H1 (cell line): ENCODE measurements around the gene TSPAN5. TPM values are rescaled to one million over a fixed set of nuclear protein-coding genes. Genes with fewer than 3 reads are reported as not detected.

ENCODE experiments used
- CTCF ChIA-PET: fragments of 300-600 bp; sonication (Branson Sonifier 250); formaldehyde crosslinking; loops from one replicate; lab custom pipeline; 2021; ENCODE audit not compliant: partially characterized antibody; lab: Charles Lee
- POLR2A ChIA-PET: fragments of 300-600 bp; sonication (Branson Sonifier 250); formaldehyde crosslinking; loops from one replicate; lab custom pipeline; 2021; ENCODE audit warnings: inconsistent platforms; ENCODE audit not compliant: partially characterized antibody; lab: Charles Lee
- DNase-seq, 2 experiments: peaks; one replicate each; pipeline versions ENCODE4 v3.0.0 to v3.0.0-alpha.2; 2010 to 2022; ENCODE audit warnings: low spot score in 2 of 2, low read depth in 1 of 2, mixed read lengths in 1 of 2
- FAIRE-seq: peaks from 2 replicates; lab custom pipeline; 2011; peaks lifted over from hg19 to GRCh38; lab: Jason Lieb, UNC
- H2AFZ ChIP-seq: 2 replicates; pipeline ENCODE4 v1.8.1; 2012; ENCODE audit warnings: low read length, inconsistent platforms
- H2AK5ac ChIP-seq: 2 replicates; pipeline ENCODE4 v1.6.1; 2013; ENCODE audit warnings: low read depth, low read length
- H2BK120ac ChIP-seq: replicated peaks from 2 replicates; pipeline ENCODE3; 2013; ENCODE audit warnings: low read depth, low read length, inconsistent platforms
- H2BK12ac ChIP-seq: 2 replicates; pipeline ENCODE4 v1.6.1; 2013; ENCODE audit warnings: low read depth, low read length
- H2BK15ac ChIP-seq: 2 replicates; pipeline ENCODE4 v1.6.1; 2013; ENCODE audit warnings: low read length
- H2BK20ac ChIP-seq: 2 replicates; pipeline ENCODE4 v1.6.1; 2013; ENCODE audit warnings: low read length
- H2BK5ac ChIP-seq: 2 replicates; pipeline ENCODE4 v1.6.1; 2013; ENCODE audit warnings: low read depth, low read length
- H3K14ac ChIP-seq: 2 replicates; pipeline ENCODE4 v1.6.1; 2013; ENCODE audit warnings: inconsistent platforms; ENCODE audit not compliant: insufficient read length
- H3K18ac ChIP-seq: 2 replicates; pipeline ENCODE4 v1.6.1; 2013; ENCODE audit warnings: low read length; ENCODE audit errors: extremely low read depth
- H3K23ac ChIP-seq: 2 replicates; pipeline ENCODE4 v1.6.1; 2013; ENCODE audit warnings: inconsistent platforms; ENCODE audit not compliant: insufficient read length
- H3K23me2 ChIP-seq: 2 replicates; pipeline ENCODE4 v1.6.1; 2013; ENCODE audit warnings: low read depth, low read length
- H3K27ac ChIP-seq: 2 replicates; pipeline ENCODE4 v1.6.1; 2011; ENCODE audit warnings: low read depth, low read length, inconsistent platforms
- H3K27me3 ChIP-seq, 4 experiments: replicated peaks in 1 of 4; 1 replicate in 1 of 4; 2 replicates in 3 of 4; pipeline versions ENCODE4 v1.6.1 to v1.8.1; 2011 to 2013; ENCODE audit warnings: low read length in 3 of 4, mild to moderate bottlenecking in 3 of 4, inconsistent platforms in 2 of 4, mixed read lengths in 2 of 4, moderate library complexity in 1 of 4; ENCODE audit not compliant: control insufficient read depth in 3 of 4, insufficient read depth in 3 of 4; ENCODE audit errors: extremely low read depth in 1 of 4
- H3K36me3 ChIP-seq, 4 experiments: 2 replicates each; pipeline versions ENCODE4 v1.6.1 to v1.8.1; 2011 to 2013; ENCODE audit warnings: mild to moderate bottlenecking in 4 of 4, low read length in 3 of 4, moderate library complexity in 2 of 4, control low read depth in 1 of 4, inconsistent platforms in 1 of 4; ENCODE audit not compliant: insufficient read depth in 4 of 4, control insufficient read depth in 2 of 4
- H3K4ac ChIP-seq: replicated peaks from 2 replicates; pipeline ENCODE3; 2013; ENCODE audit warnings: low read length, low read depth, mixed read lengths, inconsistent platforms; ENCODE audit not compliant: insufficient read length
- H3K4me1 ChIP-seq, 4 experiments: replicated peaks in 1 of 4; 1 replicate in 1 of 4; 2 replicates in 3 of 4; pipeline versions ENCODE4 v1.6.1 to v1.8.1; 2011 to 2013; ENCODE audit warnings: low read length in 3 of 4, inconsistent platforms in 2 of 4, mixed read lengths in 1 of 4; ENCODE audit not compliant: insufficient read depth in 4 of 4, control insufficient read depth in 3 of 4
- H3K4me2 ChIP-seq, 2 experiments: 2 replicates each; pipeline versions ENCODE4 v1.6.1 to v1.8.1; 2011 to 2013; ENCODE audit warnings: low read depth in 2 of 2, low read length in 2 of 2, control low read depth in 1 of 2, inconsistent platforms in 1 of 2, mild to moderate bottlenecking in 1 of 2; ENCODE audit not compliant: insufficient read depth in 1 of 2
- H3K4me3 ChIP-seq, 4 experiments: fragments of 200-600, 300-600 bp in 1 of 4; sonication (generic), shearing (Covaris generic), sonication (Bioruptor Twin) in 1 of 4; 2 replicates each; pipeline versions ENCODE4 v1.5.1 to v1.8.1; 2011 to 2016; ENCODE audit warnings: low read length in 4 of 4, low read depth in 3 of 4, control low read depth in 2 of 4, inconsistent platforms in 2 of 4, mild to moderate bottlenecking in 2 of 4, mixed read lengths in 1 of 4, moderate library complexity in 1 of 4; ENCODE audit not compliant: insufficient read depth in 2 of 4; ENCODE audit errors: extremely low read depth in 1 of 4
- H3K56ac ChIP-seq: replicated peaks from 2 replicates; pipeline ENCODE3; 2013; ENCODE audit warnings: low read depth, mild to moderate bottlenecking, mixed read lengths, low read length, inconsistent platforms; ENCODE audit not compliant: insufficient read length
- H3K79me1 ChIP-seq: 2 replicates; pipeline ENCODE4 v1.6.1; 2013; ENCODE audit warnings: low read depth, low read length, control low read depth
- H3K79me2 ChIP-seq, 2 experiments: 2 replicates each; pipeline versions ENCODE4 v1.6.1 to v1.8.1; 2012 to 2013; ENCODE audit warnings: low read length in 2 of 2, mild to moderate bottlenecking in 2 of 2, inconsistent platforms in 1 of 2; ENCODE audit not compliant: insufficient read depth in 2 of 2, control insufficient read depth in 1 of 2
- H3K9ac ChIP-seq, 4 experiments: replicated peaks in 1 of 4; 1 replicate in 1 of 4; 2 replicates in 3 of 4; pipeline versions ENCODE4 v1.6.1 to v1.8.1; 2011 to 2013; ENCODE audit warnings: low read depth in 3 of 4, low read length in 3 of 4, control low read depth in 2 of 4, mild to moderate bottlenecking in 2 of 4, moderate library complexity in 2 of 4, inconsistent platforms in 1 of 4; ENCODE audit errors: extremely low read depth in 1 of 4
- H3K9me3 ChIP-seq, 2 experiments: 2 replicates each; pipeline versions ENCODE4 v1.6.1 to v1.8.1; 2012 to 2013; ENCODE audit warnings: mild to moderate bottlenecking in 2 of 2, moderate library complexity in 2 of 2, control low read depth in 1 of 2, inconsistent platforms in 1 of 2, low read depth in 1 of 2, low read length in 1 of 2, mixed read lengths in 1 of 2; ENCODE audit not compliant: insufficient read depth in 2 of 2
- H4K20me1 ChIP-seq, 2 experiments: replicated peaks in 1 of 2; 2 replicates each; pipeline versions ENCODE3 to v1.8.1; 2011 to 2013; ENCODE audit warnings: inconsistent platforms in 2 of 2, low read length in 2 of 2, mild to moderate bottlenecking in 1 of 2; ENCODE audit not compliant: insufficient read depth in 2 of 2, control insufficient read depth in 1 of 2
- H4K5ac ChIP-seq: 2 replicates; pipeline ENCODE4 v1.6.1; 2013; ENCODE audit warnings: low read length, low read depth, mixed read lengths, inconsistent platforms; ENCODE audit not compliant: insufficient read length
- H4K8ac ChIP-seq: 2 replicates; pipeline ENCODE4 v1.8.0; 2013; ENCODE audit warnings: mild to moderate bottlenecking, moderate library complexity, low read length, inconsistent platforms; ENCODE audit not compliant: insufficient read depth; ENCODE audit errors: extremely low read depth
- H4K91ac ChIP-seq: replicated peaks from 2 replicates; pipeline ENCODE3; 2013; ENCODE audit warnings: low read length, mixed read lengths, inconsistent platforms; ENCODE audit not compliant: insufficient read length
- MAFK ChIP-seq: IDR thresholded peaks from 2 replicates; pipeline ENCODE4 v1.6.1; 2012; ENCODE audit warnings: low read depth, mild to moderate bottlenecking, improper control_type of control experiment, low read length
- WGBS, 2 experiments: shearing (Covaris generic) in 1 of 2; methylation state at CpG; one replicate each; pipeline versions ENCODE4 v1.1.6 to v1.1.7; 2013 to 2015; ENCODE audit warnings: low lambda C conversion rate in 2 of 2, mixed read lengths in 2 of 2, inconsistent platforms in 1 of 2, low coverage in 1 of 2, missing lambda C conversion rate in 1 of 2; ENCODE audit not compliant: insufficient replicate concordance in 2 of 2, insufficient coverage in 1 of 2, insufficient read length in 1 of 2; ENCODE audit errors: extremely low coverage in 1 of 2, missing lambda C conversion rate in 1 of 2; 5-methylcytosine and 5-hydroxymethylcytosine counted together
- polyA plus RNA-seq, 7 experiments: library from polyadenylated mRNA; depleted of rRNA in 3 of 7; stranded (reverse) in 5 of 7; unstranded in 2 of 7; fragments of >200 nt in 5 of 7; fragments of 200-250 nt in 2 of 7; gene quantifications; 1 replicate in 5 of 7; 2 replicates in 1 of 7; 4 replicates in 1 of 7; pipeline versions ENCODE4 v1.2.1 to v1.2.3, GENCODE V29; 2011 to 2013; ENCODE audit warnings: missing spikeins in 2 of 7, mixed read lengths in 2 of 7
- total RNA-seq: library from RNA; stranded (reverse); fragmentation: NEBNext Ultra II Directional; extraction: Animal tissue kit (Norgen Biotek cat#: 25700); gene quantifications from 2 replicates; pipeline ENCODE4 v1.2.1, GENCODE V29; 2021
- TF ChIP-seq, protein P1 (sequence below): IDR thresholded peaks from 2 replicates; pipeline ENCODE4 v1.6.1; 2011; ENCODE audit warnings: low read depth, mild to moderate bottlenecking, low read length; ENCODE audit not compliant: insufficient read depth

The TSPAN5 gene
- total and polyA plus RNA-seq, 2 of the 8 experiments (the other 6 are each of a cell fraction or from before 2014, with no cell fraction given), result 17.6 to 21.2 TPM

DNA sequence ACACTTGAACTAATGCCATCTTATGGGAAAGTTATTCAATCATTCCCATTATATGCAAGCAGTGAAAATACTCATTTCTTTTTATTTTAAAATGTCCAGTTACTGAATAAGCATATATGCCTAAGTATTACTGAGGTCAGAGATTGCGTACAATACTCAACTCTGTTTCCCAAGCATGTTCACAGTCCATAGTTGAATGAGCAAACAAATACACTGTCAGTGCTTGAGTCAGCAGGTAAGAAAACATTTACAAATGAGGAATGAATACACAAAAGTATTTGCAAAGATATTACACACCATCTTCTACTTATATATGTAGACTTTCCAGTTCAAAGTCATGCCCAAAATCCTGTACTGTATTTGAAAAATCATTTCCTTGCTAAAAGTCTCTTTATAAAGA, 74.1 kb downstream of the TSPAN5 start:
- Histone ChIP-seq H3K18ac (no peak overlapping the region), H2BK15ac (no peak overlapping the region), H4K8ac (no peak overlapping the region), H2BK5ac (no peak overlapping the region), H2BK120ac (no peak overlapping the region), H3K79me2 (no peaks in the 10 kb centered on the region), H3K36me3 (no peaks in the 10 kb centered on the region), H3K4ac (no peak overlapping the region), H3K9me3 (no peaks in the 10 kb centered on the region), H4K20me1 (peaks cover 0 to 2% of the 10 kb centered on the region in 2 experiments), H3K4me2 (no peak overlapping the region), H3K14ac (no peak overlapping the region), H3K27ac (no peak overlapping the region), H3K79me1 (no peaks in the 10 kb centered on the region; the same call in 1 of the 2 replicates), H3K23me2 (no peaks in the 10 kb centered on the region), H2BK20ac (no peak overlapping the region), H2AFZ (no peak overlapping the region), H3K56ac (no peak overlapping the region), H3K4me3 (no peak overlapping the region), H2AK5ac (no peak overlapping the region), H3K4me1 (peaks cover 0 to 4% (median 3%) of the 10 kb centered on the region in 4 experiments; a peak in 4 of 7 replicates), H3K23ac (no peak overlapping the region), H3K9ac (no peak overlapping the region), H2BK12ac (no peak overlapping the region), H4K91ac (no peak overlapping the region), H3K27me3 (no peaks in the 10 kb centered on the region), H4K5ac (no peak overlapping the region)
- no peak for DNase-seq
- CTCF ChIA-PET, result interaction anchor here (0.5 kb wide), 1 partner anchor 503 kb away, joined by 3 read pairs; no protein-coding TSS in a partner anchor
- 100% methylated on average over 1 of the region's 1 CpG; no CpG with 5 or more reads in 1 of the 2 experiments for WGBS, 2 experiments
- FAIRE-seq, result no peak
- POLR2A ChIA-PET, result no interaction called here
- TF ChIP-seq MAFK, result no peak
- TF ChIP-seq, protein P1, sequence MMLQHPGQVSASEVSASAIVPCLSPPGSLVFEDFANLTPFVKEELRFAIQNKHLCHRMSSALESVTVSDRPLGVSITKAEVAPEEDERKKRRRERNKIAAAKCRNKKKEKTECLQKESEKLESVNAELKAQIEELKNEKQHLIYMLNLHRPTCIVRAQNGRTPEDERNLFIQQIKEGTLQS, result no peak
